TTC549 (cell line): ENCODE data around the gene NLGN1.

Source experiments
- FAIRE-seq: peaks from 2 replicates; lab custom pipeline; 2012; peaks lifted over from hg19 to GRCh38; lab: Jason Lieb, UNC

NLGN1 gene

DNA sequence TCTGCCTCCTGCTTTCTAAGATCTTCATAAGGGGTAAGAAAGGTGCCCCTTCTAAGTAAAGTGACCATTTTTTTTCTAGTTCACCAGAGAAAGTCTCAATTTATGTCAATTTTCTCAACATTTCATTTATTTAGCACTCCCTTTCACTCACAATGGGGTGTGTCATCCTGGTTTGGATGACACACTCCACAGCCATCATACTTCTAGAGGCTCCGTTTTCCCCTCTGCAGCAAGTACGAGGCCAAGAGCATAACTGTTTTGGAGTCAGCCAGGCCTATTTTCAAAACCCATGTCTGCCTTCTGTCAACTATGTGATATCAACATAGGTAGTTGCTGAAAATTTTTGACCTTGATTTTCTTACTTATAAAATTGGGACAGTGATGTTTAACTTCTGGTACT is 703.2 kb downstream of the NLGN1 start:
- no peak for FAIRE-seq

DNA sequence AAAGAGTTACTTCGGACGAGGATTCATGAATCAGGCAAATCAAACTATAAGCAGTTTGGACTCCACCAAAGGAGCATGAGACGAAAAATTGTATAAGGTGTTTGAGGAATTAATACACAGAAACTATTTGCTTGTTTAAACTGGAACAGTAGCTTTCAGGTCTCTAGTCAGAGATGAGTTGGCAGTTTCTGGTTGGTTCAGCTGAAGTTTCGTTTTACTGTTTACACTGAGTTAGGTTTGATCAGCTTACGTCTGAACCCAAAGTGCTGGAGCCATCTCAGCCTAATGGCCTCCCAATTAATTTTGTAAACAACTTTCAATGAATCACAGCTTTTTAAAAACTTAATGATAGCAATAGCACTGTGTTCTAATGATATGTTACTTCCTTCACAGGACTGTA is 703.7 kb downstream of the NLGN1 start:
- no peak for FAIRE-seq

DNA sequence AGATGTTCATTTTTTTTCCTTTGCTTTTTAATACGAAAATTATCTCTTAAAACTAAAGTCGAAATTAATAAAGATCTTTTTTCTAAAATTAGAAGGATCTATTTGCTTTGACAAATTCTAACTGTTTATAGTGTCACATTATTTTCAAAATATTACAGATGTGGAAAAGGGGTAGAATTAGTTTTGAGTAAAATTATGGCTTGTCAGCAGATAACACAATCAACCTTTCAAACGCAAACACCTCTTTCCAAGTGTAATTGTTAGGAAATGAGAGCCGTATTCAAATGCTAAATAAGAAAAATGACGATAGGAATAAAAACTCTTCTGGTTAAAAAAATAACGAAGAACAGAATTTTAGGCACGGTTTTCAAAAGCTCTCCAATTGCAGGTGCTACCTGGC is 704.7 kb downstream of the NLGN1 start:
- no peak for FAIRE-seq

DNA sequence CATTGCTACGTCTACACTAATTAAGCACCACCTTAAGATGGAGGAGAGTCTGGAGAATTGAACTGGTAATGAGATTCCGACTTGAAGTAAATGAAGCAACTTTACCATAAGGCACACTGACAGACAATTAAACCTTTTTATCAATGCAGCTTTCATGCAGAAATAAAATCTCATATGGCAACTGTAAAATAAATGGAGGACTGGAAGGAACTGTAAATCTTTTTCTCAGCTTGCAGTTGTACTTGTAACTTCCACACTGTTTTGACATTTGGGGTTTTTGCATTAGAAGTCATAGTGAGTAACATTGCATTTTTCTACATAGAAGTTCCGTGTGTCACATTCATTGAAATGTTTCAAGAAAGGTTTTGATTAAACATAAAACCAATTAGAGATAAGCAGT is 705.3 kb downstream of the NLGN1 start:
- no peak for FAIRE-seq

DNA sequence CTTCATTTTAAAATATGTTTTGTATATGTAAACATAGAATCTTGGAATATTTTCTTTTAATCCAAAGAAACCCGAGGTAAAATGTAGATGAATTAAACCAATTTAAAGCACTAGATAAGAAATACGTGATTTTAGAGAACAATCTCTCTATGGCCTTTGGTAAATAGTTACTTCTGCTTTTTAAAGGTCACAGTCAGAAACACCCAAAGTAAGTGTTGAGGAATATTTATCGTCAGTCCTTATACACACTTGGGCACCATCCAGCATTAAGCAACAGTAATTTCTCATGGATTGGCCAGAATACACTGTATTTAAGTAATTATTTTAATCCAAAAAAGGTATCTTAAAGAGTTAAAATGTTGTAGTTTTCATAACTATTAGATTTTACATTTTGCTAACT is 713.2 kb downstream of the NLGN1 start:
- no peak for FAIRE-seq

DNA sequence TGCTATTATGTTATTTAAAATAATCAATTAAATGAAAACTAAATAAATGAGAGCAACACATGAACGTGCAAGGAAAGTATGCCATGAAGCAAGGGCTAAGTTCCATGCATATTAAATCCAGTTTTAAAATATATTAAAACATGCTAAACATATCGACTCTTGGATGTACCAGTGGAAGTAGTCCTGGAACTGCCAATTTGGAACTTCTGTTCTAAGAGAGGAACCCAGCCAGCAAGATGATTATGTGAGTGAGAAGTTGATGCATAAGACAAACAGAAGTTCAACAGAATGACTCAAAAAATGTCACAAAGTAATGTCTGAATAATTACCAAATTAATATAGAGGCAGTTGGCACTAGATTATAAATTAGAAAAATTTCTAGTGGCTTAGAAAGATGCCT is 714.2 kb downstream of the NLGN1 start:
- no peak for FAIRE-seq

DNA sequence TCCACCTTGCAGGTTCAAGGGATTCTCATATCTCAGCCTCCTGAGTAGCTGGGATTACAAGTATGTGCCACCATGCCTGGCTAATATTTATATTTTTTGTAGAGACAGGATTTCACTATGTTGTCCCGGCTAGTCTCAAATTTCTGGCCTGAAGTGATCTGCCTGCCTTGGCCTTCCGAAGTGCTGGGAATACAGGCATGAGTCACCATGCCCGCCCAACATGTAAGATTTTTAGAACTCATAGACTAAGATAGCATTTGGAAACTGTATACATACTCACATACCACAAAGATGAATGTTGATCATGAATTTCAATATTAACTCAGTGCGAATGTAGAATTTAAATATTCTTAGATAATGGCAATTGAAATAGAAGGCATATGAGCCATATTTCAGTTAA is 718.9 kb downstream of the NLGN1 start:
- no peak for FAIRE-seq

DNA sequence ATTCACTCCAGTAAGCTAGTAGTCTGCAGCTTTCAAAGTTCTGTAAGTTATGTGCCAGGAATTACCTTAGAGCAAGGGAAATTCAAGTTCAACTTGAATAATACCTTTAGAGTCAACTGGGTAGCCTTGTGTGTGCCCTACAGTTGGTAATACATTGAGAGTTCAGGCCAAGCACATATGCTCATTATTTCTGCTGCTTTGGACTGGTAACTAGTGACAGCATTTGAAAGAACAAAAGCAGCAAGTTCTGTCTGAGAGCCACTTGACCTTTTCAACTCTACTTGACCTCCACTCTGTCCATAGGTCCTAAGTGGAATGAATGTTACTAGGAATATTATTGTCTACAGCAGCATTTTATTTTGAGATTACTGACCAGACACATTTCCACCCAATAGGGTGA is 723.5 kb downstream of the NLGN1 start:
- no peak for FAIRE-seq

DNA sequence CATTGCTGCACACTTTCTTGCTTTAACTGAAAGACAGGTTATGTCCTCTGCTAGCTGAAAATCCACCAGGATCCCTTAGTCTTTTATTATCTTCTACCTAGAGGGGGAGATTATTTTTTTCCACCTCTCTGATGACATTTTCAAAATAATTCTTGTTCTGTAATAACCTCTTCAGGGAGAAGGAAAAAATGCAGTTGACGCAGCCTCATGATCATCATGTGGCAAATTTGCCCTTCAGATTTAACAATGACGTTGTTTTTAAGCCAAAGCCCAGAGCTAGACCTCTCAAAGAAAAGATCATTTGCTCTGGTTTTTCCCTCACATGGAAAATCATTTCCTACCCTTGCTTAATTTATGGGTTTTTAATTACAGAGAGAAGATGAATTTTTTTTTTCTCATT is 724.9 kb downstream of the NLGN1 start:
- no peak for FAIRE-seq

DNA sequence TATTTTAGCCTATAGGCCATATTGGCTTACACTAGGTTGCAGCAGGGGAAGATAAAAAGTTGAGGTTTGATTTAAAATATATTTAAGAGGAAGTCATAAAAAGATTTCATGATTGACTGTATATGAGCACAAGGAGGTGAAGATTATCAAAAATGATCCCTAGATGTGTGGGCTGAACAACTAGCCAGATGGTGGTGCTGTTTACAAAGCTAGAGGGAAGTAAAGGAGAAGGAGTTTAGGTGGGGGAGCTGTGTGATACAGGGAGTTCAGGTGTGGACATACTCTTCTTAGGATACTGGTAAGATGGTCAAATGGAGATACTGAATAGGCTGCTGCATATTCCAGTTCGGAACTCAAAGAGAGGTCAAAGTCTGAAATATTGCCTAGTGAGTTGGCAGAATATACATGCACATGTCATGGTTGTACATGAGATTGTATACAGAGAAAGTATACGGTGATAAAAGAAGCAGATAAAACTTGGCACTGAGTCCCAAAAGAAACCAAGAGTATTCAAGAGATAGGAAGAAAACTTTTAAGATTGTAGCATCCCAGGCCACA is 727.8 kb downstream of the NLGN1 start:
- FAIRE-seq, result peak; percentile 22

DNA sequence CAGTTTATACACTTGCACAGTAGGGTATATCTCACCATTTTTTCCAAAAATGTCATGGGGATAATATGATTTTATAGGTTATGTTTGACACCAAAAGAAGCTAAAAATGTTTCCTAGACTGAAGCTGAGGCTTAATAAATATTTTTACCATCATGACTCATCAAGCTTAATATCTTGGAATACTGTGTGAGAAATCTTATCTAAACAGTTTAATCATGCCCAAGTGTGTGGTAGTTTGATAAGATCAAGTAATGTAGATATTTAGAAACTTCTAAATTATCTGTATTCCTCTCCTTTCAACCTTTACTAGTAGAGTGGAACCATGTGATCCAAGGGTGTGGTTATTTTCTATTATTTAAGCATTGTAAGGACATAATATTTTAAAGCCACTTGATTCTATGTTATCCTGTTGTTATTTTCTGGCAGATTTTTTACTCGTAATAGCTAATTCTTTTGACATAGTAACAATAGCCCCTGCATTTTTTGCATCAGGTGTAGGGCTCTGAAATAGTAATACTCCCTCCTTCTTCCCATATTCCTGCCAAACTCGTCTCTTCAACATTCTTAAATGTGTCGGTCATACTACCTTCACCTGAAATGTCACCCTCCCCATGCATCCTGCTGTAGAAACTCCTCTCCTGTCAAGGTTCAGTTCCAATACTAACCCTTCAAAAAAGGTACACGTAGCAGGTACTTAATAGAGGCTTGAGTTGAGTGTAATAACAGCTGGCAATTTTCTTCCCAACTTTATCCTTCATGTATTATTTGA is 729.6 kb downstream of the NLGN1 start:
- no peak for FAIRE-seq

DNA sequence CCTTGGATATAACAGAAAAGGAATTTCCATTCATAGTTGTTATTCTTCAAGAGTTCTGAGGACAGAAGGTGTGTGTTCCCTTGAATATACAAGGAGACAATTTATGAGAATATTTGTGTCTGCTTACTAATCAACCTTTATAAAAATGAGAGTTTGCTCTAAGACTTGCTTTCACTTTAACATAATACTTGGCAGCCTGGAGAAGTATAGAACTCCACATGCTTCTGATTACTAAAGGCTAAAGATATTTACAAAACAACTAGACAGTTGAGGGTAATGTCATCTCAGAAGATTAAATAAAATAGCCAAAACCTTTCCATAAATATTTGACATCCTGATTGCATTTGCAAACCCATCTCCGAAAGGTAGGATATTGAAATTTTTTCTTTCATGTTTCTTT is 734.5 kb downstream of the NLGN1 start:
- no peak for FAIRE-seq

DNA sequence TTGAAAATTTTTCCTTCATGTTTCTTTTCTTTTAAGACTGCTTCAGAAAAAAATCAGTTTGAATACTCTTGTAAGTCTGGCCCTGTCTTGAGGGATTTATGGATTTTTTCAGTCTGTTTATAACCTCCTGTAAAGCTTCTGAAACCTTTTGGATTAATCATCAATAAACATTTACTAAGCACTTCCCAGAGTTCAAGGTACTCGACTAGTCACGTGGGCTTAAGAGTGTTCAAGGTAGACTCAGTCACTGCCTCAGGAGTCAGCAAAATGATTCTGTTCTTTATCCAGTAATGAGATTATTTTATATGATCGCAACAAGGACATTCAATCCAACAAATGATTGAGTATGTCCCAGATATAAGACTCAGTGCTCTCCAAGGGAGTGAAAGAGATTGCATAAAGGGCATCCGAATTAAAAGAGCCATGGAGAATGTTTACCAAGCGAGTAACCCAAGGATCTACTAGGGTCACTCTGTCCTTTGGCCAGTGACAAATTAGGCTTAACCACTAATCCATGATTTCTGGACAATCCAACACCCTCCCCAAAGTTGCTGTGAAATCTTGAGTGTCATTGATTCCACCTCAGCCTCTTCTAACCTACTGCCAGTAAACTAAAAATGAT is 735.0 kb downstream of the NLGN1 start:
- no peak for FAIRE-seq

DNA sequence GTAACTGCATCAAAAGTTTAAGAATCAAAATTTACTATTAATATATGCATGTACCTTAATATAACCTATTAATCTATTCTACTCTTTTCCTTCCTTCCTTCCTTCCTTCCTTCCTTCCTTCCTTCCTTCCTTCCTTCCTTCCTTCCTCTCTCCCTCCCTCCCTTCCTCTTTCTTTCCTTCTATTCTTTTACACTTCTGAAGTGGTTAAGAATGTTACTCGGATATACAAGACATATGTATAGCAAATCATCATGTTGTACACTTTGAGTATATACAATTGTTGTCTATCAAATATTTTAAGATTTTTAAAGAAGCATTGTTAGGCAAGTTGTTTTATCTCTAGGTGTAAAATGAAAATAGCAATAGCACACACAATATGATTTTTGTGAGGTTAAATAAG is 748.5 kb downstream of the NLGN1 start:
- FAIRE-seq, result no peak

DNA sequence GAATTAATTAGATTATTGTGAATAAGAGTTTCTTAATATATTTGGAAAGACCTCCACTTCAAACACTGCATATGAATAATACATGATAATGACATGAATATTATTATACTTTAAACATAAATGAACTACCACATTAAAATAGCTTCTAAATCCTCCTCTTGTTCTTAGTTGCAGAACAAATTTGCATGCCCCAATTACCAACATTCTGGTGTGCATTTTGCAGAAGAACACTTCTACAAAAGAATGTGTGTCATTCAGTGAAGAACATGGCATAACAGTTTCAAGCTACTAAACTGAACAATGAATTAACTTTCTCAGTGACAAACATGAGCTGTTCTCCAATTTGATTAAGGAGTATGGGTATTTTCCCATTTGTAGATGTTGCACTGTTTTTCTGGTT is 750.3 kb downstream of the NLGN1 start:
- no peak for FAIRE-seq

DNA sequence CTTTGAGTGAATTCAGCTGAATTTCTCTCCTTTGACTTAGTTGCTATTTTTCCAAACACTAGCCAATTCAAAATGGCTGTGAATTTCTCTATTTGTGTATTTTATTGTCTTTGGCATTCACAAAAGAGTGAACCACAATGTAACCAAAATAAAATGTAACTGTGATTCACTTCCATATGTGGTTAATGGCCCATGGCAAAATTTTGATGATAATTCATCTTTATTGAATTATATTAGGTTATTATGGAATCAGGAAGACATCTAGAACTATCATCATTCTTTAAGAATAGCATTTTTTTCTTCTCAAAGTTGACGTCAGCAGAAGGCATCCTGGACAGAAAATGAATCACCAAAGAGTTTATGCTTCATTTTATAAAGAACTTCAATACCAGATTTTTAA is 756.3 kb downstream of the NLGN1 start:
- no peak for FAIRE-seq

DNA sequence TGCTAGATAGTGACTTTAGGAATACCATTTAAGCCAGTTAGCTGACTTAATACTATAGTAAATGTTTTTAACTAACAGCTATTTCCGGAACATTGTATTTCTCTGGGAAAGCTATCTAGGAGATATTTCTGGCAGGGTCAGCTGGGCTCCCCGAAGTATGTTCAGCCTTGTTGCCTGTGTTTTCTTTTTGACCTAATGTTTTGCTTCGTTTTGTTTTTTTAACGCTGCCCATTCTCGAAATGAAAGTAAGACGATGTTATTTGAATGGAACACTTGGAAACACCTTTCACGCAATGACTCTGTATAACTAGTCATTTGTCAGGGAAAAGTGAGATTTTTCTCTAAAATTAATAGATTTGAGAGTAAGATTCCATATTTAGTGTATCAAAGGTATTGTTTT is 758.7 kb downstream of the NLGN1 start:
- no peak for FAIRE-seq

DNA sequence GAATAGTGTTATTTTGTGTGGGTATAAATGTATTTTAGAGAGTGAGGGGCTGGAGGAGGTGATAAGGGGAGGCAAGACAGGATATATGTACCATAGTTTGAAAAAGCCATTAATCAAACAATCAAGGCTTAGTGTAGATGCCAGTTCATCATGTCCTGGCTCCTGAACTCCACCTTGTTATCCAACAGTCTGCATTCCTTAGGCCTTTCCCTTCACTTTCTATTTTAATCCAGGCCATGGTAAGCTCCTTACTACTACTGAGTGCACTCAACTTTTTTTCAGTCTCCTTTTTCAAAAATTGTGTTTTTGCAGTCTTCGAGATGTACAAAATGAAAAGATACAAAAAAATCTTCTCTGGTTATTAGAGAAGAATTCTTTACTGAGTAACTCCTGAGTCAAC is 761.1 kb downstream of the NLGN1 start:
- no peak for FAIRE-seq

DNA sequence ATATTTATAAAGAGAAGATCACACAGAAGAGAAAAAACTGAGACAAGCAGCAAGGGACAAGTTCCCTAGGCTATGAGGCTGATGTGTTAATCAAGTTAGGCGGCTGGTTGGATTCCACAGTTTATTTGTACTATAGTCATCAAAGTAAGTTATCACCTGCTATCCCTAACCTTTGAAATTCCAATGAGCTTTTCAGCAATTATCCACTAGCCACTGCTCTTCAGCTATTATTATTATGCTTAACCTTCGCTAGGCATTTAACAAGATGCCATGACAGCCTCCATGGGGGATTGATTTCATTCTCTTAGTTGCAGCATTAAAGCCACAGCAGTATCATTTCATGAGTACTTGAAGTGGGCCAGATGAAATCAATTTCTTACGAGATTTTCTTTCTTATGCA is 762.1 kb downstream of the NLGN1 start:
- no peak for FAIRE-seq

DNA sequence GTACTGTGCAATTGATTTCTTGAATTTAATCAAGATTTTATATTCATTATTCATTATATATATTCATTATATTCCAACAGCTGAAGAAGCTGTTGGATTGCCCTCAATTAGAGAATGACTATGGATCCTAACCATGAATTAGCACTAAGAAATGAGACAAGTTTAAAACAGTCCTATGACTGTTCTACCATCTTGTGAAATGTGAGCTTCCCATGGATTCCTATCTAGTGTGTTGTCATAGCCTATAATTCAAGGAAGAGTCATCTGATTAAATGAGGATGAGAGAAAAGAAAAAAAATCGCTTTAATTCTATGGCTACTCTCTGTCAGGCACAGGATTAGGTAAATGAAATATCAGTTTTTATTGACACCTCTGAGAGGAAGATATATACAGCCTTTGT is 765.0 kb downstream of the NLGN1 start:
- FAIRE-seq, result no peak

DNA sequence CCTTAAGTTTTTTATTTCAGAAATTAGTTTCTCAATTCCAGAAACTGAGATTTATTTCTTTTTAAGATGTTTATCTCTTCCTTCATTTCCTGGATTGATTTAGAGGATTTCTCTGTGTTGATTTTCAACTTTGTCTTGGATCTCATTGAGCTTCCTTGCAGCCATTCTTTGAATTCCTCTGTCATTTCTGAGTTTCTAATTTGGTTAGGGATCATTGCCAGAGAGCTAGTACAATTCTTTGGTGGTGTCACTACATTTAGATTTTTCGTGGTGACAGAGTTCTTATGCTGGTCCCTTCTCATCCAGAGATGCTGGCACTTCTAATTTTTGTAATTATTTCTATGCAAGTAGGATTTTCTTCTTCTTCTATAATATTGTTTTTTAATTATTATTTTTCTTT is 770.5 kb downstream of the NLGN1 start:
- no peak for FAIRE-seq

DNA sequence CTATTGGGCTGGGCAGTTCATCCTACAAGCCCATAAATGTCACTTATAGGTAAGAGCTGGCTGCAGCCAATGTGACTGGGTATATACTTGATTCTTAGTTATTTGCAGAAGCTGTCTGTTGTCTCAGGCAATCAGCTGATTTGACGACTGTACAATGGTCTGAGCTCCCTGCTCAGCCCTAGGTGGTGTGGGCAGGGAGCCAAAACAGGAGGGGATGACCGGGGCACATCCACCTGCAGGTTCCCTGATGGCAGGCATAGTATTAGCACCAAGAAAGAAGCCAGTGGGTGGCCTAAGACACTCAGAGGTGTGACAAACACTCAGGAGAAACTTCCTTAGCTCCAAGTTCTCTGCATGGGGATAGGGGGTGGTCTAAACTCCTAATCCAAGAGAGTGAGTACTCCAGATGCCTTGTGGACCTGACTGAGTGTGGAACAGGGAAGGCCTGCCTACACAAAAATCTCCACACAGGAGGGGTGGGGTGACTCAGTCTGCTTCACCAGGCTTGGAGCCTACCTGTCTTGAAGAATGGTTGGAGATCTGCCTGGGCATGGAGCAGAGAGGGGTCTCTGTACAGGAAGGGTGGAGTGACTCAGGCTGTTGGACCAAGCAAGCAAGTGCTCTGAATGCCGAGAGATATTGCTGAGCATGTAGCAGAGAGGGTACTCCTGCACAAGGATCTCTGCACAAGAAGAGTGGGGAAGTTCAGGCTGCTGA is 771.2 kb downstream of the NLGN1 start:
- no peak for FAIRE-seq

DNA sequence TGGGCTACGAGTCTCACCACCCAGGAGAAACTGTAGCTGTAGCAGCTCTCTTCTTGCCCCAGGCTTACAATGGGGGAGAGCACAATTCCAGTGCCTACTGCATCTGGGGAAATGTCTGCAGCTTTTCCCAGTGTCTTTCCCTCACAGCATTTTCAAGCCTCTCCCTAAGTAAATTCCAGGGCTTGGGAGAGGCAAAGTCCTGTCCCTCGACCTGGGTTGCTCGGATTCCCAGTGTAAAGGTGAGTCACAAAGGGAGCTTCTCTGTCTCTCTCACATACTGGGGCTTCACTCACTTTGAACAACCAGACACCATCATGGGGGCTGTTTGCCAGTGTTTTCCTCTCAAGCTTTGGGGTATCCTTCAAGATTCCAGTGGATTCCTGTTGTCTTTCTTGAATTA is 772.2 kb downstream of the NLGN1 start:
- no peak for FAIRE-seq
